K562 (cell line): Measurements from ENCODE around the gene RAD23B. TPM values are rescaled to one million over a fixed set of nuclear protein-coding genes. Genes with fewer than 3 reads are reported as not detected.

Experiments used
- ATAC-seq: fragments of 200-7000 bp; cut with Tn5 transposase; 3 replicates; pipeline ENCODE4 v1.9.1; 2020; ENCODE audit warnings: moderate library complexity
- BruUV-seq: library from RNA; stranded (reverse); fragments of 400-500 nt; replicated peaks from 2 replicates; lab custom pipeline; 2021; lab: Mats Ljungman, UMichigan
- CTCF ChIA-PET: fragments of 300-600 bp; formaldehyde crosslinking; extraction: SDS; loops from one replicate; lab custom pipeline; 2021; ENCODE audit warnings: low intra/inter-chr PET ratio; lab: Yijun Ruan, JAX
- POLR2A ChIA-PET: fragments of 300-600, 350-650 bp; sonication (Branson Sonifier 250); formaldehyde crosslinking; extraction: SDS; loops from one replicate; lab custom pipeline; 2021; ENCODE audit warnings: antibody characterized with exemption, inconsistent platforms; lab: Yijun Ruan, JAX
- DNase-seq, 4 experiments: peaks; one replicate each; pipeline versions ENCODE4 v3.0.0 to v3.0.0-alpha.2; 2011 to 2018; ENCODE audit warnings: low spot score in 3 of 4, mixed read lengths in 3 of 4; ENCODE audit errors: extremely low read depth in 1 of 4
- FAIRE-seq: peaks from 2 replicates; lab custom pipeline; 2011; peaks lifted over from hg19 to GRCh38; lab: Jason Lieb, UNC
- H2AFZ ChIP-seq: 2 replicates; pipeline ENCODE4 v1.6.0; 2011; ENCODE audit warnings: low read depth, low read length, control low read depth, inconsistent platforms
- H3K27ac ChIP-seq: fragments of 200-600 bp; 3 replicates; pipeline ENCODE4 v1.8.0; 2011; ENCODE audit warnings: low read depth, mild to moderate bottlenecking, control low read depth, inconsistent platforms, low read length, moderate library complexity, mixed read lengths; ENCODE audit errors: extremely low read depth
- H3K27me3 ChIP-seq, 2 experiments: fragments of 300-600 bp in 1 of 2; 2 replicates in 1 of 2; 3 replicates in 1 of 2; pipeline versions ENCODE4 v1.6.0 to v1.8.0; 2011; ENCODE audit warnings: inconsistent platforms in 2 of 2, low read length in 2 of 2, mild to moderate bottlenecking in 1 of 2, mixed read lengths in 1 of 2, moderate library complexity in 1 of 2; ENCODE audit not compliant: control insufficient read depth in 2 of 2, insufficient read depth in 2 of 2
- H3K36me3 ChIP-seq: fragments of 300-600 bp; 3 replicates; pipeline ENCODE4 v1.8.0; 2011; ENCODE audit warnings: mild to moderate bottlenecking, low read length, inconsistent platforms; ENCODE audit not compliant: control insufficient read depth, insufficient read depth
- H3K4me1 ChIP-seq, 2 experiments: fragments of 200-600 bp in 1 of 2; replicated peaks in 1 of 2; 2 replicates in 1 of 2; 3 replicates in 1 of 2; pipeline versions ENCODE4 v1.5.1 to v1.8.0; 2011; ENCODE audit warnings: inconsistent platforms in 2 of 2, low read length in 2 of 2, mild to moderate bottlenecking in 1 of 2, mixed read lengths in 1 of 2, moderate library complexity in 1 of 2; ENCODE audit not compliant: control insufficient read depth in 2 of 2, insufficient read depth in 2 of 2
- H3K4me2 ChIP-seq: 2 replicates; pipeline ENCODE4 v1.6.1; 2011; ENCODE audit warnings: low read length, control low read depth, inconsistent platforms, mixed read lengths; ENCODE audit not compliant: insufficient read depth
- H3K4me3 ChIP-seq: fragments of 200-600 bp; sonication (generic), shearing (Covaris generic); 2 replicates; pipeline ENCODE4 v1.5.1; 2016; ENCODE audit warnings: control low read depth, inconsistent platforms
- H3K79me2 ChIP-seq: fragments of 200-600 bp; 3 replicates; pipeline ENCODE4 v1.8.0; 2011; ENCODE audit warnings: low read length, inconsistent platforms; ENCODE audit not compliant: control insufficient read depth, insufficient read depth
- H3K9ac ChIP-seq, 2 experiments: 2 replicates each; pipeline versions ENCODE4 v1.6.0 to v1.6.1; 2011; ENCODE audit warnings: low read depth in 2 of 2, low read length in 2 of 2, control low read depth in 1 of 2, inconsistent platforms in 1 of 2, mild to moderate bottlenecking in 1 of 2, mixed read lengths in 1 of 2; ENCODE audit not compliant: insufficient read depth in 1 of 2
- H3K9me1 ChIP-seq: one replicate; pipeline ENCODE4 v1.6.0; 2011; ENCODE audit warnings: inconsistent platforms, mild to moderate bottlenecking, low read length, moderate library complexity; ENCODE audit not compliant: control insufficient read depth, insufficient read depth
- H3K9me3 ChIP-seq: replicated peaks from 2 replicates; pipeline ENCODE4 v1.5.1; 2011; ENCODE audit warnings: low read depth, low read length, inconsistent platforms; ENCODE audit not compliant: control insufficient read depth, insufficient read depth
- H4K20me1 ChIP-seq: replicated peaks from 2 replicates; pipeline ENCODE4 v1.6.1; 2011; ENCODE audit warnings: low read length, inconsistent platforms, mixed read lengths; ENCODE audit not compliant: control insufficient read depth, insufficient read depth
- CTCF ChIP-seq, 3 experiments: IDR thresholded peaks in 2 of 3; conservative IDR thresholded peaks in 1 of 3; 2 replicates each; pipeline ENCODE4 v1.5.1; 2011 to 2012; ENCODE audit warnings: low read length in 3 of 3, mild to moderate bottlenecking in 3 of 3, control low read depth in 2 of 3, improper control_type of control experiment in 1 of 3, inconsistent platforms in 1 of 3, low read depth in 1 of 3, mixed read lengths in 1 of 3, moderate library complexity in 1 of 3; ENCODE audit not compliant: insufficient read depth in 2 of 3
- FOXM1 ChIP-seq, 2 experiments: fragments of 450-650 bp in 1 of 2; sonication (generic) in 1 of 2; formaldehyde crosslinking in 1 of 2; IDR thresholded peaks; 2 replicates each; pipeline versions ENCODE4 v1.6.1 to v1.9.0; 2017 to 2022; ENCODE audit warnings: low read depth in 2 of 2, mild to moderate bottlenecking in 2 of 2, missing genetic modification reagents in 1 of 2, moderate library complexity in 1 of 2
- IRF2 ChIP-seq: sonication (generic); formaldehyde crosslinking; IDR thresholded peaks from 2 replicates; pipeline ENCODE4 v1.8.1; 2022; ENCODE audit warnings: mild to moderate bottlenecking, missing genetic modification reagents
- NCOA1 ChIP-seq: fragments of 450-650 bp; IDR thresholded peaks from 2 replicates; pipeline ENCODE4 v1.6.1; 2016; ENCODE audit warnings: low read depth
- WGBS: fragments of 100-300 bp; shearing (Covaris generic); methylation state at CpG from one replicate; pipeline ENCODE4 v1.1.6; 2016; ENCODE audit warnings: low coverage, mixed read lengths; ENCODE audit not compliant: insufficient coverage; ENCODE audit errors: missing lambda C conversion rate; 5-methylcytosine and 5-hydroxymethylcytosine counted together
- in situ Hi-C: fragments of 300-500 bp; cut with MboI; formaldehyde crosslinking; loops from 4 replicates; pipeline ENCODE4 v1.15.0; 2018; ENCODE audit warnings: inconsistent platforms, mixed read lengths
- intact Hi-C: fragments of 100-400 bp; cut with micrococcal nuclease; formaldehyde crosslinking; loops from 2 replicates; pipeline ENCODE4 v1.14.2; 2022
- polyA plus RNA-seq, 8 experiments: library from polyadenylated mRNA; depleted of rRNA in 4 of 8; stranded (reverse) in 5 of 8; unstranded in 3 of 8; fragments of >200 nt; fragmentation: Nextera tagmentation in 2 of 8; fragmentation: Illumina TruSeq in 1 of 8; extraction: Ambion mirVana in 2 of 8; extraction: Trizol in 1 of 8; gene quantifications; 2 replicates each; pipeline versions ENCODE4 v1.2.1 to v1.2.3, GENCODE V29; 2011 to 2014; ENCODE audit warnings: inconsistent platforms in 1 of 8, missing spikeins in 1 of 8
- total RNA-seq, 7 experiments: library from RNA; depleted of rRNA in 6 of 7; stranded (reverse); fragments of >200 nt in 6 of 7; fragmentation: Illumina TruSeq in 2 of 7; extraction: Trizol in 2 of 7; gene quantifications; 2 replicates each; pipeline versions ENCODE4 v1.2.1 to v1.2.3, GENCODE V29; 2011 to 2021; ENCODE audit warnings: low replicate concordance in 1 of 7

The RAD23B gene
- total and polyA plus RNA-seq, 9 of the 15 experiments (the other 6 are each of a cell fraction or from before 2014, with no cell fraction given), result 14.5 to 184 (median 114) TPM

- CTCF ChIA-PET, result no interaction called here
- peak; percentile 26 to 34 (median 33); a peak in 2 of 6 replicates for TF ChIP-seq CTCF (IDR thresholded peaks at IDR 0.05 in 2 of 3, conservative IDR thresholded peaks at IDR 0.05 in 1 of 3; ENCODE audit: insufficient read depth in 2 of 3, low read depth in 1 of 3, low read length in 3 of 3)
- TF ChIP-seq FOXM1 (IDR thresholded peaks at IDR 0.05; ENCODE audit: low read depth), result peak; percentile 33; the same call in 1 of the 2 replicates
- TF ChIP-seq FOXM1 (CRISPR knock-in tag; IDR thresholded peaks at IDR 0.05; ENCODE audit: low read depth), result no peak
- TF ChIP-seq NCOA1, result no peak
- TF ChIP-seq IRF2 (CRISPR knock-in tag), result peak; percentile 88; the same call in 1 of the 2 replicates
- H3K9ac ChIP-seq, result no peak overlapping the region
- no peak overlapping the region; the same call in 1 of the 2 replicates for H2AFZ ChIP-seq
- WGBS, result 20% methylated on average over 5 of the region's 5 CpGs
- no peaks in the 10 kb centered on the region for H3K36me3 ChIP-seq
- H3K4me1 ChIP-seq, result no peaks in the 10 kb centered on the region; a peak in 1 of 5 replicates
- FAIRE-seq, result no peak
- no peak overlapping the region for H3K4me3 ChIP-seq
- BruUV-seq, result no TSS peak
- no peaks in the 10 kb centered on the region for H3K9me1 ChIP-seq
- ATAC-seq, result peak; percentile 80
- POLR2A ChIA-PET, result no interaction called here
- DNase-seq, result peak in 3 of 4 experiments; percentile 12 to 43 (median 23)
- no peaks in the 10 kb centered on the region for H4K20me1 ChIP-seq
- in situ Hi-C loops, result no loop called here
- no peaks in the 10 kb centered on the region for H3K79me2 ChIP-seq
- H3K27ac ChIP-seq, result no peak overlapping the region
- H3K9me3 ChIP-seq, result peaks cover 2% of the 10 kb centered on the region; the same call in 1 of the 2 replicates
- intact Hi-C loops, result no loop called here
- peak overlapping the region; percentile 19; the same call in 1 of the 2 replicates for H3K4me2 ChIP-seq
- H3K27me3 ChIP-seq, result peaks cover 5 to 10% of the 10 kb centered on the region in 2 experiments; a peak in 3 of 5 replicates
These were observed 36.5 kb upstream of the RAD23B start for GRCh38 chr9:107246259-107247254.
